MM.1S (cell line): ENCODE data around the gene PPP5C.
"Not testable (repeated sequence)": the region's sequence is repeated elsewhere in the genome, so short reads cannot be mapped to it uniquely, and the experiment has no call there.

Experiments used
- DNase-seq: peaks from one replicate; pipeline ENCODE4 v3.0.0-alpha.2; 2015
- H2AFZ ChIP-seq: fragments of 300-600 bp; sonication (generic); 2 replicates; pipeline ENCODE4 v1.6.0; 2016; ENCODE audit warnings: antibody characterized with exemption, low read length
- H3F3A ChIP-seq: fragments of 300-600 bp; sonication (generic); 2 replicates; pipeline ENCODE4 v1.6.1; 2016; ENCODE audit warnings: mild to moderate bottlenecking, antibody characterized with exemption, low read length, moderate library complexity, mixed read lengths; ENCODE audit not compliant: insufficient read depth
- H3K27ac ChIP-seq: fragments of 300-600 bp; sonication (generic); 2 replicates; pipeline ENCODE4 v1.5.1; 2016; ENCODE audit warnings: mild to moderate bottlenecking, low read length
- H3K27me3 ChIP-seq: fragments of 300-600 bp; sonication (generic); replicated peaks from 2 replicates; pipeline ENCODE4 v1.6.0; 2016; ENCODE audit warnings: low read length; ENCODE audit not compliant: insufficient read depth
- H3K36me3 ChIP-seq: fragments of 300-600 bp; sonication (generic); replicated peaks from 2 replicates; pipeline ENCODE4 v1.6.1; 2016; ENCODE audit warnings: mild to moderate bottlenecking, low read length, mixed read lengths; ENCODE audit not compliant: insufficient read depth
- H3K4me1 ChIP-seq: fragments of 300-600 bp; sonication (generic); 2 replicates; pipeline ENCODE4 v1.6.1; 2016; ENCODE audit warnings: low read length, mixed read lengths
- H3K4me2 ChIP-seq: fragments of 300-600 bp; sonication (generic); 2 replicates; pipeline ENCODE4 v1.6.0; 2016; ENCODE audit warnings: low read depth, low read length
- H3K4me3 ChIP-seq: fragments of 300-600 bp; sonication (generic); 2 replicates; pipeline ENCODE4 v1.5.1; 2016; ENCODE audit warnings: low read length, mixed read lengths
- H3K79me2 ChIP-seq: fragments of 300-600 bp; sonication (generic); 2 replicates; pipeline ENCODE4 v1.6.1; 2016; ENCODE audit warnings: mixed run types, low read length, mixed read lengths
- H3K9ac ChIP-seq: fragments of 300-600 bp; sonication (generic); 2 replicates; pipeline ENCODE4 v1.6.1; 2016; ENCODE audit warnings: low read length, mixed read lengths
- H3K9me2 ChIP-seq: fragments of 300-600 bp; sonication (generic); replicated peaks from 2 replicates; pipeline ENCODE4 v1.6.1; 2016; ENCODE audit warnings: mild to moderate bottlenecking, low read length, mixed read lengths; ENCODE audit not compliant: insufficient read depth
- H3K9me3 ChIP-seq: fragments of 300-600 bp; sonication (generic); replicated peaks from 2 replicates; pipeline ENCODE4 v1.6.1; 2016; ENCODE audit warnings: mild to moderate bottlenecking, low read length, mixed read lengths; ENCODE audit not compliant: insufficient read depth
- H4K20me1 ChIP-seq: fragments of 300-600 bp; sonication (generic); 2 replicates; pipeline ENCODE4 v1.6.1; 2016; ENCODE audit warnings: mild to moderate bottlenecking, low read length, moderate library complexity, mixed read lengths; ENCODE audit not compliant: insufficient read depth
- CTCF ChIP-seq: fragments of 300-600 bp; sonication (generic); IDR thresholded peaks from 2 replicates; pipeline ENCODE4 v1.5.1; 2016; ENCODE audit warnings: antibody characterized with exemption, low read length, mixed read lengths
- EZH2 ChIP-seq: fragments of 300-600 bp; sonication (generic); optimal IDR thresholded peaks from 2 replicates; pipeline ENCODE3; 2017; ENCODE audit warnings: low read depth, mild to moderate bottlenecking, antibody characterized with exemption, low read length, mixed read lengths
- EZH2phosphoT487 ChIP-seq: fragments of 300-600 bp; sonication (generic); IDR thresholded peaks from 2 replicates; pipeline ENCODE4 v1.6.1; 2018; ENCODE audit warnings: antibody characterized with exemption, low read length

PPP5C gene

GRCh38 chr19:46429999-46430398 lies 83.1 kb downstream of the PPP5C start:
- Histone ChIP-seq H2AFZ (no peak overlapping the region), H3K9me2 (no peaks in the 10 kb centered on the region), H3K36me3 (no peaks in the 10 kb centered on the region), H3K4me1 (peaks cover 4% of the 10 kb centered on the region; the same call in 1 of the 2 replicates), H4K20me1 (no peaks in the 10 kb centered on the region), H3K4me3 (no peak overlapping the region), H3F3A (no peaks in the 10 kb centered on the region), H3K9ac (no peak overlapping the region), H3K27me3 (peaks cover 88% of the 10 kb centered on the region), H3K9me3 (no peaks in the 10 kb centered on the region), H3K4me2 (no peak overlapping the region), H3K79me2 (no peaks in the 10 kb centered on the region), H3K27ac (no peak overlapping the region)
- DNase-seq = no peak
- TF ChIP-seq EZH2 (no peak), EZH2phosphoT487 (no peak), CTCF (no peak)

GRCh38 chr19:46431824-46432223 lies 84.9 kb downstream of the PPP5C start:
- H3K36me3 ChIP-seq = no peaks in the 10 kb centered on the region
- no peaks in the 10 kb centered on the region for H3F3A ChIP-seq
- no peak for TF ChIP-seq EZH2phosphoT487
- no peak for TF ChIP-seq EZH2
- TF ChIP-seq CTCF = no peak; the same call in 1 of the 2 replicates
- no peak overlapping the region for H3K4me3 ChIP-seq
- H3K9ac ChIP-seq = no peak overlapping the region
- H3K4me1 ChIP-seq = peaks cover 4% of the 10 kb centered on the region; the same call in 1 of the 2 replicates
- H3K9me2 ChIP-seq = no peaks in the 10 kb centered on the region
- DNase-seq = no peak
- H3K27ac ChIP-seq = no peak overlapping the region
- no peaks in the 10 kb centered on the region for H4K20me1 ChIP-seq
- no peaks in the 10 kb centered on the region for H3K79me2 ChIP-seq
- H3K27me3 ChIP-seq = peaks cover 87% of the 10 kb centered on the region
- H3K9me3 ChIP-seq = no peaks in the 10 kb centered on the region
- no peak overlapping the region for H2AFZ ChIP-seq
- no peak overlapping the region for H3K4me2 ChIP-seq

GRCh38 chr19:46433470-46433869 lies 86.6 kb downstream of the PPP5C start:
- not testable (repeated sequence) for H3K36me3 ChIP-seq, H4K20me1 ChIP-seq, H3K4me1 ChIP-seq, H3K79me2 ChIP-seq, H3K9ac ChIP-seq, H3F3A ChIP-seq, H3K4me3 ChIP-seq, H3K9me2 ChIP-seq, H3K4me2 ChIP-seq, DNase-seq, H2AFZ ChIP-seq, H3K27ac ChIP-seq, H3K9me3 ChIP-seq
- peaks cover 77% of the 10 kb centered on the region for H3K27me3 ChIP-seq

- Histone ChIP-seq H3K27me3 (peaks cover 62% of the 10 kb centered on the region), H3F3A (no peaks in the 10 kb centered on the region), H3K36me3 (no peaks in the 10 kb centered on the region), H3K4me1 (no peaks in the 10 kb centered on the region), H3K4me3 (no peak overlapping the region), H4K20me1 (no peaks in the 10 kb centered on the region), H3K4me2 (no peak overlapping the region), H3K79me2 (no peaks in the 10 kb centered on the region), H3K27ac (no peak overlapping the region), H2AFZ (no peak overlapping the region), H3K9me2 (no peaks in the 10 kb centered on the region), H3K9me3 (no peaks in the 10 kb centered on the region), H3K9ac (no peak overlapping the region)
- DNase-seq = no peak
- TF ChIP-seq EZH2phosphoT487 (no peak), CTCF (no peak), EZH2 (no peak)
These were observed 88.1 kb downstream of the PPP5C start for GRCh38 chr19:46435009-46435408.

GRCh38 chr19:46435689-46436088 lies 88.8 kb downstream of the PPP5C start:
- not testable (repeated sequence) for H3K36me3 ChIP-seq, H3K9me3 ChIP-seq, H3F3A ChIP-seq, H4K20me1 ChIP-seq, H3K9ac ChIP-seq, H3K9me2 ChIP-seq, H3K27ac ChIP-seq, H3K4me1 ChIP-seq, H3K4me3 ChIP-seq, H3K79me2 ChIP-seq, DNase-seq, H2AFZ ChIP-seq, H3K4me2 ChIP-seq
- peaks cover 56% of the 10 kb centered on the region for H3K27me3 ChIP-seq
